Left ventricle myocardium inferior (tissue), 1 donor: Measurements from ENCODE around the gene CNFN. TPM values are rescaled to one million over a fixed set of nuclear protein-coding genes. Genes with fewer than 3 reads are reported as not detected.
"Not testable (repeated sequence)": the region's sequence is repeated elsewhere in the genome, so short reads cannot be mapped to it uniquely, and the experiment has no call there.

Experiments
- DNase-seq: peaks from one replicate; pipeline ENCODE4 v3.0.0-alpha.2; 2020
- H3K27ac ChIP-seq: fragments of 200-600 bp; replicated peaks from 2 replicates; pipeline ENCODE4 v1.8.0; 2021
- H3K27me3 ChIP-seq: fragments of 200-600 bp; 2 replicates; pipeline ENCODE4 v1.8.0; 2021; ENCODE audit warnings: low read depth
- H3K36me3 ChIP-seq: fragments of 200-600 bp; 2 replicates; pipeline ENCODE4 v1.8.0; 2021
- H3K4me1 ChIP-seq: fragments of 200-600 bp; 2 replicates; pipeline ENCODE4 v1.8.0; 2021
- H3K4me3 ChIP-seq: fragments of 200-600 bp; 2 replicates; pipeline ENCODE4 v1.8.0; 2021; ENCODE audit warnings: mild to moderate bottlenecking, moderate library complexity
- H3K9me3 ChIP-seq: fragments of 200-600 bp; replicated peaks from 2 replicates; pipeline ENCODE4 v1.8.0; 2021
- intact Hi-C: fragments of 100-400 bp; cut with micrococcal nuclease; formaldehyde crosslinking; loops from one replicate; pipeline ENCODE4 v1.11.0; 2022
- total RNA-seq: library from RNA; stranded (reverse); fragmentation: NEBNext Ultra II Directional; extraction: Animal tissue kit (Norgen Biotek cat#: 25700); gene quantifications from one replicate; pipeline ENCODE4 v1.2.1, GENCODE V29; 2021
- TF ChIP-seq, protein P1 (sequence below): fragments of 200-600 bp; IDR thresholded peaks from 2 replicates; pipeline ENCODE4 v1.8.0; 2021; ENCODE audit warnings: antibody characterized with exemption, mild to moderate bottlenecking, borderline replicate concordance
- donor health status: DM: no; HTN: yes; CAD: no; lungs with severe emphysema.

Gene CNFN
- total RNA-seq, 1 donor from 2014 or later, result 0.49 TPM

- intact Hi-C loops, result no loop called here
- no peaks in the 10 kb centered on the region for H3K4me1 ChIP-seq
- H3K36me3 ChIP-seq, result peaks cover 92% of the 10 kb centered on the region
- DNase-seq, result no peak
- TF ChIP-seq, protein P1, sequence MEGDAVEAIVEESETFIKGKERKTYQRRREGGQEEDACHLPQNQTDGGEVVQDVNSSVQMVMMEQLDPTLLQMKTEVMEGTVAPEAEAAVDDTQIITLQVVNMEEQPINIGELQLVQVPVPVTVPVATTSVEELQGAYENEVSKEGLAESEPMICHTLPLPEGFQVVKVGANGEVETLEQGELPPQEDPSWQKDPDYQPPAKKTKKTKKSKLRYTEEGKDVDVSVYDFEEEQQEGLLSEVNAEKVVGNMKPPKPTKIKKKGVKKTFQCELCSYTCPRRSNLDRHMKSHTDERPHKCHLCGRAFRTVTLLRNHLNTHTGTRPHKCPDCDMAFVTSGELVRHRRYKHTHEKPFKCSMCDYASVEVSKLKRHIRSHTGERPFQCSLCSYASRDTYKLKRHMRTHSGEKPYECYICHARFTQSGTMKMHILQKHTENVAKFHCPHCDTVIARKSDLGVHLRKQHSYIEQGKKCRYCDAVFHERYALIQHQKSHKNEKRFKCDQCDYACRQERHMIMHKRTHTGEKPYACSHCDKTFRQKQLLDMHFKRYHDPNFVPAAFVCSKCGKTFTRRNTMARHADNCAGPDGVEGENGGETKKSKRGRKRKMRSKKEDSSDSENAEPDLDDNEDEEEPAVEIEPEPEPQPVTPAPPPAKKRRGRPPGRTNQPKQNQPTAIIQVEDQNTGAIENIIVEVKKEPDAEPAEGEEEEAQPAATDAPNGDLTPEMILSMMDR, result no peak
- no peak overlapping the region for H3K4me3 ChIP-seq
- no peaks in the 10 kb centered on the region for H3K27me3 ChIP-seq
- H3K27ac ChIP-seq, result no peak overlapping the region
- H3K9me3 ChIP-seq, result no peaks in the 10 kb centered on the region
Measured at GRCh38 chr19:42348211-42348610, 41.9 kb downstream of the CNFN start.

DNA sequence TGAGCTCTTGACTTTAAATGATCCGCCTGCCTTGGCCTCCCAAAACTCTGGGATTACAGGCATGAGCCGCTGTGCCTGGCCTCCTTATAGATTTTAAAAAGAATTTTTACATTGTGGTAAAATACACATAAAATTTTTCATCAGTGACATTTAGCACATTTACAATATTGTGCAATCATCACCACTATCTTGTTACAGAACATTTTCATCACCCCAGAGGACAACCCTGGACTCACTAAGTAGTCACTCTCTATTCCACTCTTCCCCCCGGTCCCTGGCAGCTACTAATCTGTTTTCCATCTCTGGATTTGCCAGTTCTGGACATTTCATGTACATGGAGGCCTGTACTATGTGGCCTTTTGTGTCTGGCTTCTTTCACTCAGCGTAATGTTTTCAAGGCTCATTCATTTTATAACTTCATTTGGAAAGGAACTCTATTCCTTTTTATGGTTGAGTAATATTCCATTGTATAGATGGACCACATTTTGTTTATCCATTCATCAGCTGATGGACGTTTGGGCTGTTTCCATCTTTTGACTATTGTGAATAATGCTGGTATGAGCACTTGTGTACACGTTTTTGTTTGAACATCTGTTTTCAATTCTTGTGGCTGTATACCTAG is 44.8 kb downstream of the CNFN start:
- Histone ChIP-seq H3K27ac (no peak overlapping the region), H3K36me3 (peaks cover 83% of the 10 kb centered on the region)
- intact Hi-C loops, result no loop called here

DNA sequence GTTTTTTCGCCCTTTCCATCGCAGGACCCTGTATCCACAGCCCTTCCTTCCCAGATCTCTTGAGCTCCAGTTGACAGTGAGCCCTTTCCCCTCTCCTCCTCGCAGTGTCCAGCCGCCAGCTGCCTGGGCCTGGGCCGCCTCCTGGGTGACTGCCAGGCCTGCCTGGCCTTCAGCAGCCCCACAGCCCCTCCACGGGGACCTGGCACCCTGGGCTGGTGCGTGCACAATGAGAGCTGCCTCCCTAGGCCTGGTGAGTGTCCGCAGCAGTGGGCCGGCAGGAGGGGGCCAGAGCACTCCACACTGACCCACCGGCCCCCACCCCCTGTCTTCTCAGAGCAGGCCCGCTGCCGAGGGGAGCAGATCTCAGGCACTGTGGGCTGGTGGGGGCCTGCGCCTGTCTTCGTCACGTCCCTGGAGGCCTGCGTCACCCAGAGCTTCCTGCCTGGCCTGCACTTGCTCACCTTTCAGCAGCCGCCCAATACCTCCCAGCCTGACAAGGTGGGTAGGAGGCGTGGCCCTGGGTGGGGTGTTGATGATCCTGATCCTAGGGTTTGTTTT is 45.7 kb downstream of the CNFN start:
- DNase-seq, result no peak
- TF ChIP-seq, protein P1, result no peak
- Histone ChIP-seq H3K27ac (no peak overlapping the region), H3K4me1 (no peaks in the 10 kb centered on the region), H3K4me3 (no peak overlapping the region), H3K9me3 (no peaks in the 10 kb centered on the region), H3K27me3 (no peaks in the 10 kb centered on the region), H3K36me3 (peaks cover 74% of the 10 kb centered on the region)
- intact Hi-C loops, result no loop called here

More for the DNA sequence above, 44.8 kb downstream of the CNFN start:
- no peak for DNase-seq
- TF ChIP-seq, protein P1, result no peak
- no peaks in the 10 kb centered on the region for H3K27me3 ChIP-seq
- H3K9me3 ChIP-seq, result no peaks in the 10 kb centered on the region
- no peaks in the 10 kb centered on the region for H3K4me1 ChIP-seq
- no peak overlapping the region for H3K4me3 ChIP-seq

- intact Hi-C loops, result no loop called here
- DNase-seq, result no peak
- no peaks in the 10 kb centered on the region for H3K9me3 ChIP-seq
- H3K36me3 ChIP-seq, result peaks cover 69% of the 10 kb centered on the region
- no peaks in the 10 kb centered on the region for H3K27me3 ChIP-seq
- H3K4me3 ChIP-seq, result no peak overlapping the region
- no peaks in the 10 kb centered on the region for H3K4me1 ChIP-seq
- no peak overlapping the region for H3K27ac ChIP-seq
- TF ChIP-seq, protein P1, result no peak
Measured at GRCh38 chr19:42343344-42344110, 46.6 kb downstream of the CNFN start.

- peaks cover 70% of the 10 kb centered on the region for H3K36me3 ChIP-seq
- H3K9me3 ChIP-seq, H3K4me3 ChIP-seq, H3K4me1 ChIP-seq, H3K27me3 ChIP-seq, DNase-seq, intact Hi-C loops, H3K27ac ChIP-seq: not testable (repeated sequence)
Measured at GRCh38 chr19:42339922-42340321, 50.2 kb downstream of the CNFN start.

- H3K27ac ChIP-seq, H3K4me1 ChIP-seq, intact Hi-C loops, H3K27me3 ChIP-seq, H3K9me3 ChIP-seq, DNase-seq, H3K4me3 ChIP-seq: not testable (repeated sequence)
- peaks cover 64% of the 10 kb centered on the region for H3K36me3 ChIP-seq
Measured at GRCh38 chr19:42339126-42339860, 50.8 kb downstream of the CNFN start.
